ENCODE data around the gene HS3ST3A1.
"Not testable (repeated sequence)": the region's sequence is repeated elsewhere in the genome, so short reads cannot be mapped to it uniquely, and the experiment has no call there.

Gene HS3ST3A1

DNA sequence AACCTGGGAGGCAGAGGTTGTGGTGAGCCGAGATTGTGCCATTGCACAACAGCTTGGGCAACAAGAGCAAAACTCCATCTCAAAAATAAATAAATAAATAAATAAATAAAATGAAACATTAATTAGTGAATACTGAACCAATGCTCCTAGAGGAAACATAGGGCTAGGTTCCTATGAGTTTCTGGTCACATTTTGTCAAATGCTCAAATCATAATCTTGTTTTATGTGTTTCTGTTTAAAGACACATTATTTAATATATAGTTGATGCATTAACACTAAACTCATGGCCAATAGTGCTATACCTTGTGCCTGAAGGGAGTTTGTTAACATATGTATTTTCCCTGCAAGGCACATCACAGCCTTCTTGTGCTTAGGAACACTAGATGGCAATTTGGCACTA lies 66.8 kb downstream of the HS3ST3A1 start:
- DNase-seq, result no peak

DNA sequence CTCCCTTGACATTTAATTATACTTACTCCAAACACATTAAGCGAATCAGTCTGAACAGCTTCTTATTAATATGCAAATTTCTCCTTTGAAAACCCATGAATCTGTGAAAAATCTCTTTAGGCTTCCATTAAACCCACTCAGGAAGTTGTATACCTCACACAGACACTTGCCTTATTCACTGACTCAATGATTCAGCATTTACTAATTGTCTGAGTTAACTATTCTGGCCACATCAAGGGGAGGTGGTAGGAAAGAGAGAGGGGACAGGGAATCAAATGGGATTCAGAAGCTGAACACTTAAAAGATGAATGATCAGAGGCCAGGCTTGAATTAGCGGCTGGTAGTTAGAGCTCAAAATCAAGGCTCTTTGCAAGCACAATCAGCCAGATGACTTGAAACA lies 70.0 kb downstream of the HS3ST3A1 start:
- DNase-seq, result no peak

DNA sequence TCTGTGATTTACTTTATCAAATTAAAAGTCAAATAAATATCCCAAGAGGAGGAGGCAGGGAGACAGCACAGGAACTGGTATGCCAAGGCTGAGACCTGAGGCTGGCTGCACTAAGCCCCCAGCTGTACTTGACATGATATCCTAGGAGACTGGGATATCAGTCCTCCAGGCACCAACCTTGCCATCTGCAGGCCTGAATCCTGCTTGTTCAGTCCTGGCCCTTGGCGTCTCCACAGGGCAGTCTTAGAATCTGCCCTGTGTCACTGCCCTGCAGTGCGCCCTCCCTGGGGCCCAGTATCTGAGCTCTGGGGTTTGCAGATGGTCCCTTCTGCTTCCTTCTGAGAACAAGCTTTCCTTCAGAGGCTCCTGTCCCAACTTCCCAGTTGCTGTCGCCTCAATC lies 75.9 kb downstream of the HS3ST3A1 start:
- DNase-seq, result no peak

DNA sequence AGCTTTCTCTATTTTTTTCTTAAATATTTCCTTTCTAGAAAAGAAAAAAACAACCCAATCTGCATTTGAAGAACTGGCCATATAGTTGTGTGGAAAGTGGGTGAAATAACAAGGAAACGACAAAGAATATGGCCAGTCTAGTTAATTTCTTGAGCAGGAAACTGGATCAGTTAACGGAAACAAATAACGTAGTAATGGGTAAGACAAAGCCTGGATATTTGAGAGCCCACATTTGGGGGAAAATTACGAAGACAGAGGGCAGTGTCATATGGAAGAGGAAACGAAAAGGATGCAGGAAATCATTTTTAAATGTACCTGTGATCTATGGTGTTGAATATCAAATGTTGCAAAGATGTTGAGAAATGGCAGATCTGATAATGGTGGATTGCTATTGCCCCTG lies 78.6 kb downstream of the HS3ST3A1 start:
- DNase-seq, result no peak

DNA sequence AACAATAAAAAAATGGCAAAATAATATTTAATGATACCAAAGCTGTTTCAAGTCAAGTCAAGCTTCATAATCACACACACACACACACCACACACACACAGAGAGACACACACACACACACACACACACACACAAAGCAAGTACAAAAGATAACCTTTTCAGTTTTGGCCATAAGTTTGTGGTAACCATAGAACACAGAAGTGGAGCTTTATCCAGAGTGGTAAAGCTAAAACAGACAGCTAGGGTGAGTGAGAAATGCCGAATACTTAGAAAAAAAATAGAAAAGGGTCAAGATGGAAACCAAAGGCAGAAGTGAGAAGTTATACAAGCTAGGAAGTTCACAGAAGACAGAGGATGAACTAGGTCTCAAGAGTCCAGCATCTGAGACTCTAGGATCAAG lies 79.0 kb downstream of the HS3ST3A1 start:
- no peak for DNase-seq

DNA sequence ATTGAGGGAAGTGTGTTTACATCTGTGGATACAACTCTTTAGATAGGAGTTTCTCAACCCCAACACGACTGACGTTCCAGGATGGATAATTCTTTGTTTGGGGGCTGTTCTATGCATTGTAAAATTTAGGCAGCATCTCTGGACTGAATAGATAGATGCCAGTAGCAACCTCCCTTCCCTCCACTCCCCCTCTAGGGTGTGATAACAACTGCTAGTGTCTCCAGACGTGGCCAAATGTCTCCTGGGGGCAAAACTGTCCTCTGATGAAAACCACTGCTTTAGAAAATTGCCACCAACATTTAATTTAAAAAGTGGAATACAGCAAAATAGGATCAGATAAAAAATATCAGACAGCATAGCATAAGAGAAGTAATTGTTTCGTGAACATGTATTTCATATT lies 79.9 kb downstream of the HS3ST3A1 start:
- DNase-seq, result no peak

DNA sequence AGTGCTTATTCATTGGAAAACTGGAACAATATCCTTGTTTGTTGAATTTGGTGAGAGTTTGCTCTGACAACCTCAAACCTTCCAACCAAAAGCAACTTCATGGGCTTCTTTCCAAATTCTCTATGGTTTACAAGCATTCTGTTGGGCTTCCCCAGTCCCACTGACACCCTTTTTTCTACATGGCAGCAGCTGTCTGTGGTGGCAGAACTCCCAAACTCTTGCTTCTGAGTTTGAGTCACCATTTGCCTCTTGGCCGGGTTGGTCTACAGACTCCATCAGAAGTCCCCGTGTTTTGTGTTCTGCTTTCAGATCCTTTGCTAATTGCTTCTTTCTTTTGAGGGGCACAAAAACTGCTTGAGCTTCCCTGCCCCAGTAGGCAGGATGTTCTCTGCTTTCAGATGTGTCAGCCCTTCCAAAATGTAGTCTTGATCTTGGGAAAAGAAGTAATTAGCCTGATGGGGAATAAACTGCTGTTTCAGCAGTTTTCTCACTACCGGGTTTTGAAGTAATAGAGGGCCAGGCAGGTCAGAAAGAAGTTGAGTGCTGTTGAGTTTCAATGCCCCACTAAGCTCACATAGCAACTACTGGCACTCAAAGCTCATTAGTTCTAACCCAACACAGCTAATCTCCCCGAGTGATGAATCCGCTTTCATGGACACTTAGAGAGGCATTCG lies 80.7 kb downstream of the HS3ST3A1 start:
- DNase-seq, result no peak

DNA sequence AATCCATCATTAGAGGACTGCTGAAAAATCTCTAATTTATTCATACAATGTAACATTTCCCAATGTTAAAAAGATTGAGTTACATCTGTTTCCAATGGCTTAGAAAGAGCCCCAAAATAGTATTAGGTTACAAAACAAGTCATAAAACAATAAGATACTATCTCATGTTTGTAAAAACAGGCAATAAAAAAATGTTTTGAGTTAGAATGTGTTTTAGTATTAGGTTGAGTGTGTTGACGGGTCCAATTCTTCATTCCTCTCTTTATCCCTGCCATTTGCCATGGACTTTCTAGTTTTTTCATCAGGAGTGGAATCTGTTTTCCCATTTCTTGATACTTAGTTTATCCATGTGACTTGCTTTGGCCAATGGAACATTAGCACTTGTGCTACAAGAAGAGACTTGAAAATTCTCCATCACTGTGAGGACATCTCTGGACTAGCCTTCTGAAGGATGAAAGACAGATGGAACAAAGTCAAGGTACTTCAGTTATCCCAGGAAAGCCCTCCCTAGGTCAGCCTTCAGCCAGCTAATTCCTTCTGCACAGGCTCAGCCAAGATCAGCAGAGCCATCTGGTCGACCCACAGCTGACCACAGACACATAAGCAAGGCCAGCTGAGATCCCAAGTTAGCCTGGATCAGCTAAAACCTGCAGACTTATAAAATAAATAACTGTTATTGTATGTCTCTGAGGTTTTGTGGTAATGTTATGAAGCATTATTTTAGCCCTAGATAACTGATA lies 83.3 kb downstream of the HS3ST3A1 start:
- no peak for DNase-seq

DNA sequence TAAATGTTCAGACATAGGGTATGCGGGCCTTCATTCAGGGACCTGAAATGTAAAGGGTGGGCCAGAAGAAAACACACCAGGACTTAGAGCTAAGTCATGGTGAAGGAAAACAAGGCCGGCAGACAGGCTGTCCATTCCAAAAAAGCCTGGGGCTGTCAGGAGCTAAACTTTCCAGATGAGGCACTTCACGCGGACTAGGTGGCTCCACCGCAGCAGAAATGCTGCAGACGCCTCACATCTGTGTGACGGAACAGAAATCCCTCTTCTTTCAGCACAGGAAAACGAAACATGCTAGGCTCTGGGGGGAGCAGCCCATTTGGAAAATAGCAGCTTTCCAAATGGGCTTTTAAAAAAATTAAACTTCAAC lies 88.7 kb downstream of the HS3ST3A1 start:
- DNase-seq, result no peak

DNA sequence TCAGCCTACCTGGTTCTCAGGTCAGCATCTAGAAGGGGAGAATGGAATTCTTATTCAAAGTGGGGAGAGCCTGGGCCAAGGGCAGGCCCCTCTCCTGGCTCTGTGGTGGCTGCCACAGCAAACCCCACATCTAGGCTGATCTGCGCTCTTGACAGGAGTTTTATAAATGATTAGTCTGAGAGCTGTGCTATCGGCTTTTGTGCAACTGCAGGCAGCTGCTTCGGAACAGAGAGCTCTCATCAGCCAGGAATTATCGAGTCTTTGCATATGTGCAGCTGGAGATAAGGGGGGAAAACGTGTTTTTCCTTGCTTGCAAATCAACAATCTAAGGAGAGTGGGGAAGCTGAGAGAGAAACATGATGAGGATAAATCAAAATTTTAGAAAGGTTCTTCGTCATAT lies 91.7 kb downstream of the HS3ST3A1 start:
- no peak for DNase-seq

DNA sequence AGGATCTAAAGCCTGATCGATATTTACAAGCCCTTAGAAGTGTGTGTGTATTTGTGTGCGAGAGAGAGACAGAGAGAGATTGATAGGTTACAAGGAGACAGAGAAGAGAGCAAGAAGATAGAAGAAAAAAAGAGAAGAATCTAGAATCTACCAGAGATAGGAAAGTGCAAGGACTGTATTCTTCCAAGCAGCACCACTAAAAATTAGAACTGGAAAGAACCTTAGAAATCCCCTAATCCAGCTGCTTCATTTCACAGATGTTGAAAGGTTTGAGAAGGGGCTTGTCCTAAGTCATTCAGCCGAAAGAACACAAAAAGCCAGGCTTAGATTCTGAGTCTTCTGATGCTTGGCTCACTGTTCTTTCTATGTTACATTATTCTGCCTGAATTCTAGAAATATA lies 92.2 kb downstream of the HS3ST3A1 start:
- no peak for DNase-seq

DNA sequence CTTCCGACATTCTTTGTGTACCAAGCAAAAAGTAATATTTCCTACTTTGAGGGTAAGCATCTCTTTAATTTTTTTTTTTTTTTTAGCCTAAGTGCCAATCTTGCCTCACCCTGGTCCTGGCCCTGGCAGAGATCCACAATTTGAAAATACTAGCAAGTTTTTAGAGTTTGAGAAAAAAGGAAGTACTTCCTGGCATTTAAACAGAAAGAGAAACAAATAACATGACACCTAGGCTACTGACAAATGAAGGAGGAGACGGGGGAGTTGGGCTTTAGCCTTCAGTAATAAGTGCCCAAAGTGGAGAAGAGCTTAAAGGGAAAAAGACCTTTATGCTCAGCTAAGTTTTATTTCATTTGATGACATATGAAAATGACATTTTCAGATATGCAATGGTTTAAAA lies 92.8 kb downstream of the HS3ST3A1 start:
- no peak for DNase-seq

DNA sequence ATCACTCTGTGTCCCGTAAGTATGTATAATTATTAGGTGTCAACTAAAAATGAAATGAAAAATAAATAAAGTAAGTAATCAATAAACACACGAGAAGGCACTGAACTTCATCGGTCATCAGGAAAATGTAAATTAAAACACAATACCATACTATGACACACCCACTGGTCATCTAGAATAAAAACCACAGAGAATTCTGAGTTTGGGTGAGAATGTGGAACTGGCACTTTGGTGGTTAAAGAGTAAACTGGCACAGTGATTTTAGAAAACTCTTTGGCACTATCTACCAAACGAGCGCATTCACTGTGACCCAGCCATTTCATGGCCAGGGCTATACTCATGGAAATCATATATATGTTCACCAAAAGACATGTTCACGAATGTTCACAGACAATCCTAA lies 98.2 kb downstream of the HS3ST3A1 start:
- no peak for DNase-seq

DNA sequence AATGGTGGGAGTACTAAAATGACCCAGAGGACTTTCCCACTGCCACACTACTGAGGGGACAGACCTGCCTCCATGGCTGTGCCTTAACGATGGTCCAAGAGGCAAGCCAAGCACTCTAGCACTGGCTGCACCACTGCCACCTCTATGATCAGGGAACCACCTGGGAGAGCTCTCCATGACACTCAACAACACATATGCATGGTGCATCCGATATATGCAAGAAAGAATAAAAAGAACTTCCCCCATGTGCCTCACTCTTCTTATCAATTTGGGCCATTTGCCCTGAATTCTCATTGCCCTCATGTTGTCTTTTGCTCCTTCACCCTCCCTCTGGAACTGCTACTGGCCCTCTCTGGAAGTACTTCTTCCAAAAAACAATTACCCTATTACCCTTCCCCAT lies 99.5 kb downstream of the HS3ST3A1 start:
- no peak for DNase-seq

DNA sequence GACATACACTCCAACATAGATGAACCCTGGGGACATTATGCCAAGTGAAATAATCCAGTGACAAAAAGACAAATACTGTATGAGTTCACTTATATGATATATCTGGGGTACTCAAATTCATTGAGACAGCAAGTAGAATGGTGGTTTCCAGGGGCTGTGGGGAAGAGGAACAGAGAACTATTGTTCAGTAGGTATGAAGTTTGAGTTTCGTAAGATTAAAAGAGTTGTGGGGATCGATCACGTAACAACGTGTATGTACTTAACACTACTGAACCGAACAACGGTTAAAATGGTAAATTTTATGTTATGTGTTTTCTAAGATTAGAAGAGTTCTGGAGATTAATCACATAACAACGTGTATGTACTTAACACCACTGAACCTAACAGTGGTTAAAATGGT lies 100.8 kb downstream of the HS3ST3A1 start:
- no peak for DNase-seq

DNA sequence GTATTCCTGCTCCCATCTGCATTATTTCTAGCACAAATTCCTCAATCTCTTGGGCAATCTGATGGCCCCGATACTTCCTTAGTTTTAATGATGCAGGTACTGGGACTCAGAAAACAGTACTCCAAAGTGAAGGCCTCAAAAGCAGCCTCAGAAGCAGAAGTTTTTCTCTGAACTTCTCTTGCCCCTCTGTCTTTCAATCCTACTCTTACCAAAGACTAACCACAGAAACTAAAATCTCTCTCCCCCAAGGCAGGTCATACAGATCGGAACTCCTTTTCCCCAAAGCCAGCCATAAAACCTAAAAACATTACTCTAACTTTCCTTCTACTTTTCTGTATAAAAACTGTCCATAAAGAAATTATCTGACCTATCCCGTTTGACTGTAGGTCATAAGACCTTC lies 103.5 kb downstream of the HS3ST3A1 start:
- no peak for DNase-seq

DNA sequence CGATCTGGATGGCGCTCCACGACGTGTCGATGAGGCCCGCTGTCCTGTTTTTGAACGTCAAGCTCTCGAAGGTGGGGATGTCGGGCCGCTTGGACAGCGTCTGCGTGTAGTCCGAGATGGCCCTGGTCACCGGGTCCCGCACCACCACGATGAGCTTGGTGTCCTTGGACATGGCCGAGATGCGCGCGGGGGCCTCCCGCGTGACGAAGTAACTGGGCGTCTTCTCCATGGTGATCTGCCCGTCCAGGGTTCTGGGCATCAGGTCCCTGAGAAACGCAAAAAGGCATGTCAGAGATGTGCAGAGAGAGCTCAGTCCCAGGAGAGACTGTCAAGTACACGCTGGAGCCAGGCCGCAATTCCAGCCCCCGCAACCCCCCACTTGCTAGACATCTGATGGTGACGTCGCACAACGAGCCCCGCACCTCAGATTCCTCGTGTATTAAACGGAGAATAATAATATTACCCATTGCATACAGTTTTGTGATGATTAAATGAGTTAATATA lies 105.1 kb downstream of the HS3ST3A1 start:
- not testable (repeated sequence) for DNase-seq

DNA sequence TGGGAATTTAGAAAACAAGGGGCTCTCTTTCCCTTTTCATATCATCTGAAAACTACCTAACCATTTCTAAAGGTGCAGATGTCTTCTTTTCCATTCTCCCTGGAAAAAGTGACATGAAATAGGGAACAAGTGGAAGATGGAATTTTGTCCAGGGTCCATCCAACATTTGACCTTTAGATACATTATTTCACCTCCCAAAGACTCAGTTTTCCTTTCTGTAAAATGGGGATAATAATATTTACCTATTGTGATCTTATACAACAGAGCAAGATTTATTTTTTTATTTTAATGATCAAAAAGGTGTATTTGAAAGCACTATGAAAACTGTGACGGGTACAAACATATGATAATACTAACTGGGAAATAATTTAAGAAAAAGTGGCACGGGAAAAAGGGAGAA lies 106.3 kb downstream of the HS3ST3A1 start:
- no peak for DNase-seq

DNA sequence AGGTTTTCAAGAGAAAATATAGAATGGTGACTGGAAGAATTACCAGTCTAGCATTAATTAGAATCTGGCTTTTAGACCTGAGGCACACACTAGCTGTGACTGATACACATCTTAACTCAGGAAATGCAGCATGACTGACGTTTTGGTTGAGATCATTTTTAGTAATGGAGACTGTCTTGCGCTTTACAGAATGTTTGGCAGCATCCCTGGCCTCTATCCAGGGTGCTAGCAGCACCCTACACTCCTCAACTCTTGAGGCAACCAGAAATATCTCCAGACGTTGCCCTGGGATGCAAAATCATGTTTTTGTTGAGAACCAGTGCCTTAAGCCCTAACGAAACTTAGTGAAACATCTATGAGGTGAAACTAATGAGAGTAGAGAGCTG lies 109.0 kb downstream of the HS3ST3A1 start:
- DNase-seq, result no peak

DNA sequence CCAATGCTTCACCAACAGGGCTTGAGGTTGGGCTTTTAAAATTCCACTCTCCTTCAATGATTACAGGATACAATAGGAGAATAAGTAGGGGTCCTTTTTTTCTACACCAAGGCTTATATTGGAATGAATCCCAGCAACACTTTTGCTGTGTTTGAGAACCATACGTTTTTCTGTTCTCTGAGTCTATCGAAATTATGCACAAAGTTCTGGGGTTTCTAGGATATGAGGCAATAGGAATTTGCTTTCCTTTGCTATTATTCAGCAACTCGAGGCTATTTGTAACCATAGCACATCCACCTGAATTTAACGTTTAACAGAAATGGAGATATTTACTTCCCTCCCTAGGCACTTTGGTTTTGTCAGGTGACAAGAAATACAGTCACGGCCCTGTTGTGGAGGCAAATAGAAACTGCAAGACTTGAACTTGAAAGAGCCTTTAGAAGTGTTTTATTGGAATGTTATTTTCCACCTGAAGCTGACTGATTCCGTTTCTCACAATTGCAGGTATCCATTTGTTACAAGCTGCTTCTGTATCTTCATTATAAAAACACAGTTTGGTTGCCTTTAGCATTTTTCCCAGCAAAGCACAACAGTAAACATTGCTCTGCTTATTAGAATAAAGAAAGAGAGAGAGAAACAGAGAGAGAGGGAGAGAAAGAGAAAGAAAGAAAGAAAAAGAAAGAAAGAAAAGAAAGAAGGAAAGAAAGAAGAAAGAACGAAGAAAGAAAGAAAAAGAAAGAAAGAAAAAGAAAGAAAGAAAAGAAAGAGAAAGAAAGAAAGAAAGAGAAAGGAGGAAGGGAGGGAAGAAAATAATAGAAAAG lies 109.6 kb downstream of the HS3ST3A1 start:
- no peak for DNase-seq

DNA sequence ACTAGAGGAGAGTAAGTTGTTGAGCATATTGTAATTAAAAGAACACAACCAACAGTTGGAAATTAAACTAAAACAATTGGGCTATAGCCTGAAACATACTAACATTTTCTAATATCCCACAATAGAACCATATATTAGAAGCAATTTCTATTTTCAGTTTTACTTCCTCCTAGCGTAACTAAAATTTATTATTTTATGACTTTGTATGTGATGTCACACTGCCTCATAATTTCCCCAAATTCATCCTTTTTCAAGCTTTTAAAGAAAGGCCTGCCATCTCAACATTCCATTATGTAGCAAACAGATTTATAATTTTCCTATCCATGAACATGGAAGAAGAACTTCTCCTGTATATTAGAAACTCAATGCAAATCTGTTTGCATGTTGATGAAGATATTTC lies 110.2 kb downstream of the HS3ST3A1 start:
- no peak for DNase-seq

DNA sequence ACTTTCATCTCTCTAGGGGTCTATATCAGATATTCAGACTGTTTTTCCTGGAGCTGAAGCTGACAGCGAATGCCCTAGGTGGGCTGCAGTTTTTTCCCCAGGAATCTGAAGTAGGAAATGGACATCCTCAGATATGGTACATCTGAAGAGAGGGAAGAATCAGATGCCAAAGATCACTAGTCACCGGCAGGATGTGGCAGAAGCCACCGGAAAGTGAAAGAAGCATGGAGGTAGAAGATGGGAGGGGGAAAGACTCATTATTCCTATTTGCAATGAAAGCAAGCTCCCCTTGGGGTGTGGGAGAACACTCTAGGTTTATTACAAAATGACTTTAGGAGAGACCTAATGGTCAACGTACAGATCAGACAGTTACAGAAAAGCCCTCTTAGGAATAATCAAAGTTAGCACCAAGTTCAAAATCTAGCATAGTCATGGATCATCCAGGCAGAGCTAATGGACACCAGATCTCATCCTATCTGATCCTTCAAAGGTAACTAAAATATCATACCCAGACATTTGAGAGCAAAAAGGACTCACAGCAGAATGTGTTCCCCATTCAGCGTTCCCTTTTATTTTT lies 110.7 kb downstream of the HS3ST3A1 start:
- no peak for DNase-seq

DNA sequence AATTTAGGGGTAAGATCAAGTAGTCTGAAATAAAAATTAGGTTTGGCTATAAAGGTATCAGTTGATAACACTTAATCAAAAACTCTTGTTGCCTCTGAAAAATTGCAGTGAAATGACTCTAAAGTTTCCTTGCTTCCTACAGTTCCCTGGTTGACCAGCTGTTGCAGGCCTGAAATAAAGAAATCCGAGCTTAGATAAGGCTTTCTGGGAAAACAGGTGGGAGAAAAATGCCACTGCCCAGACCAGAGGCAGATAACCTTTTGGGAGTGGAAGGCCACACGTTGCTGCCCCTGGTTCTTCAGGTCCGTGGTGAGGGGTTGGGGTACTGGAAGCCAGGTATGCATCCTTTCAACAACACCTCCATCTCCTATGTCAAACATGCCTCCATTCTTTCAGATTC lies 111.3 kb downstream of the HS3ST3A1 start:
- no peak for DNase-seq

DNA sequence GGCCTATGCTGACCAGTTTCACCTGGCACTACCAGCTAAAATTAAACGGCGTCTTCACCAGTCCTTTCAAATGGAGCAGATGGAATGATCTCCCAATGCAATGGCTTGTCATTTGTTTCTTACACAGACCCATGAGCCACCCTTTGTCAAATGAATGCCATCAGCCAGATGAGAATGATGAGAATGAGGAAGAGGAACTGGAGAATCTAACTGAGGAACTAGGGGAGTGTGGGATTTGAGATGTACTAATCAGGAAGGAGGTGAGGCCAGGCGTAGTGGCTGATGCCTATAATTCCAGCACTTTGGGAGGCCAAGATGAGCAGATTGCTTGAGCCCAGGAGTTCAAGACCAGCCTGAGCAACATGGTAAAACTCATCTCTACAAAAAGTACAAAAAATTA lies 116.4 kb downstream of the HS3ST3A1 start:
- no peak for DNase-seq

All from NCI-H146 (cell line).